ENCODE results near the gene TOR2A. TPM values are rescaled to one million over a fixed set of nuclear protein-coding genes. Genes with fewer than 3 reads are reported as not detected.
"Not testable (repeated sequence)": the region's sequence is repeated elsewhere in the genome, so short reads cannot be mapped to it uniquely, and the experiment has no call there.

TOR2A gene
- total RNA-seq, 2 donors from 2014 or later: 15.7 to 16.7 TPM

GRCh38 chr9:127781806-127782205, 46.7 kb upstream of the TOR2A start:
- Histone ChIP-seq H3K36me3 (ENCODE audit: control insufficient read depth, insufficient read depth, low read length) (peaks cover 1% of the 10 kb centered on the region), H3K4me3 (ENCODE audit: low read length) (no peak overlapping the region), H3K4me1 (ENCODE audit: control insufficient read depth, insufficient read depth, low read length) (no peaks in the 10 kb centered on the region), H3K9me3 (ENCODE audit: control insufficient read depth, low read length) (no peaks in the 10 kb centered on the region), H3K27me3 (ENCODE audit: control insufficient read depth, insufficient read depth, low read length, poor library complexity, severe bottlenecking) (no peaks in the 10 kb centered on the region), H3K9ac (ENCODE audit: extremely low read depth, low read length, poor library complexity, severe bottlenecking) (no peak overlapping the region), H3K27ac (ENCODE audit: low read depth, low read length) (no peak overlapping the region)
- Mint-ChIP-seq H3K36me3 (ENCODE audit: low read depth) (peaks cover 3% of the 10 kb centered on the region), H3K4me3 (no peak overlapping the region), H3K4me1 (peaks cover 2% of the 10 kb centered on the region), H3K27ac (no peak overlapping the region), H3K27me3 (ENCODE audit: insufficient read depth) (no peaks in the 10 kb centered on the region), H3K9me3 (no peaks in the 10 kb centered on the region)
- no peak for DNase-seq
- 94 to 100% methylated on average over 3 to 4 of the region's 4 CpGs for WGBS, 2 experiments (ENCODE audit: insufficient coverage in 1 of 2, insufficient read length in 1 of 2)
- TF ChIP-seq CTCF (conservative IDR thresholded peaks at IDR 0.05): no peak

GRCh38 chr9:127780909-127781308, 45.8 kb upstream of the TOR2A start:
- not testable (repeated sequence) for H3K36me3 Mint-ChIP-seq (ENCODE audit: low read depth); H3K36me3 ChIP-seq (ENCODE audit: control insufficient read depth, insufficient read depth, low read length); H3K4me1 ChIP-seq (ENCODE audit: control insufficient read depth, insufficient read depth, low read length); H3K4me1 Mint-ChIP-seq; H3K4me3 Mint-ChIP-seq; H3K9me3 ChIP-seq (ENCODE audit: control insufficient read depth, low read length); H3K27ac ChIP-seq (ENCODE audit: low read depth, low read length); H3K27me3 Mint-ChIP-seq (ENCODE audit: insufficient read depth); DNase-seq; H3K9me3 Mint-ChIP-seq; H3K9ac ChIP-seq (ENCODE audit: extremely low read depth, low read length, poor library complexity, severe bottlenecking); H3K4me3 ChIP-seq (ENCODE audit: low read length); H3K27me3 ChIP-seq (ENCODE audit: control insufficient read depth, insufficient read depth, low read length, poor library complexity, severe bottlenecking); H3K27ac Mint-ChIP-seq
- whole genome bisulfite sequencing, 2 experiments (ENCODE audit: insufficient coverage in 1 of 2, insufficient read length in 1 of 2): 93 to 94% methylated on average over 8 to 9 of the region's 9 CpGs

- no peaks in the 10 kb centered on the region for H3K4me1 ChIP-seq (ENCODE audit: control insufficient read depth, insufficient read depth, low read length)
- H3K4me3 ChIP-seq (ENCODE audit: low read length): no peak overlapping the region
- no peak overlapping the region for H3K27ac ChIP-seq (ENCODE audit: low read depth, low read length)
- no peaks in the 10 kb centered on the region for H3K27me3 ChIP-seq (ENCODE audit: control insufficient read depth, insufficient read depth, low read length, poor library complexity, severe bottlenecking)
- H3K36me3 ChIP-seq (ENCODE audit: control insufficient read depth, insufficient read depth, low read length): no peaks in the 10 kb centered on the region
- 87 to 93% methylated on average over 12 to 20 of the region's 20 CpGs for WGBS, 2 experiments (ENCODE audit: insufficient coverage in 1 of 2, insufficient read length in 1 of 2)
- Mint-ChIP-seq H3K36me3 (ENCODE audit: low read depth) (no peaks in the 10 kb centered on the region), H3K27me3 (ENCODE audit: insufficient read depth) (no peaks in the 10 kb centered on the region), H3K9me3 (no peaks in the 10 kb centered on the region), H3K4me3 (no peak overlapping the region), H3K27ac (no peak overlapping the region), H3K4me1 (no peaks in the 10 kb centered on the region)
- no peak for TF ChIP-seq CTCF (conservative IDR thresholded peaks at IDR 0.05)
- DNase-seq: peak; percentile 57
- H3K9me3 ChIP-seq (ENCODE audit: control insufficient read depth, low read length): no peaks in the 10 kb centered on the region
- no peak overlapping the region for H3K9ac ChIP-seq (ENCODE audit: extremely low read depth, low read length, poor library complexity, severe bottlenecking)
Measured at GRCh38 chr9:127780126-127780885, 45.2 kb upstream of the TOR2A start.
